Brain pericyte (primary cell): ENCODE data around the gene FOXJ1.

Experiments used
- DNase-seq: peaks from one replicate; pipeline ENCODE4 v3.0.0-alpha.2; 2012; ENCODE audit warnings: low read depth, low spot score

Gene FOXJ1

GRCh38 chr17:76091526-76092286 is 49.3 kb downstream of the FOXJ1 start:
- DNase-seq = no peak

GRCh38 chr17:76090517-76091129 is 50.4 kb downstream of the FOXJ1 start:
- no peak for DNase-seq

GRCh38 chr17:76089680-76090516 is 51.1 kb downstream of the FOXJ1 start:
- DNase-seq = no peak

GRCh38 chr17:76088868-76089576 is 52.0 kb downstream of the FOXJ1 start:
- DNase-seq = no peak

- DNase-seq = no peak
Measured at GRCh38 chr17:76088041-76088867, 52.8 kb downstream of the FOXJ1 start.

GRCh38 chr17:76087531-76087930 is 53.5 kb downstream of the FOXJ1 start:
- no peak for DNase-seq

- DNase-seq = no peak
Measured at GRCh38 chr17:76086384-76086783, 54.7 kb downstream of the FOXJ1 start.
